ENCODE results near the gene GJB5. TPM values are rescaled to one million over a fixed set of nuclear protein-coding genes. Genes with fewer than 3 reads are reported as not detected.

The GJB5 gene
- total and polyA plus RNA-seq, 10 of the 15 experiments (the other 5 are each of a cell fraction or from before 2014, with no cell fraction given) = not detected

GRCh38 chr1:34795916-34796315, 41.1 kb downstream of the GJB5 start:
- no peak for DNase-seq (ENCODE audit: low read depth, low spot score)
- no TSS peak for BruUV-seq (replicated peaks)
- no peaks in the 10 kb centered on the region for H3K36me3 ChIP-seq (ENCODE audit: control insufficient read depth in 2 of 2, insufficient read depth in 2 of 2, low read length in 1 of 2)
- ChIA-PET CTCF (no interaction called here), SMC1A (ENCODE audit: uncharacterized antibody, unreplicated experiment) (no interaction called here), RAD21 (ENCODE audit: unreplicated experiment) (no interaction called here), POLR2A (no interaction called here)
- intact Hi-C loops (cut with micrococcal nuclease; ENCODE audit: unreplicated experiment) = no loop called here
- H3K27ac ChIP-seq (ENCODE audit: control insufficient read depth, insufficient read depth) = no peak overlapping the region
- H3K4me1 ChIP-seq (ENCODE audit: control insufficient read depth, insufficient read depth, low read length) = peaks cover 25% of the 10 kb centered on the region
- no peaks in the 10 kb centered on the region for H3K79me2 ChIP-seq (ENCODE audit: control insufficient read depth, insufficient read depth, low read length)
- no peak for FAIRE-seq
- no peak overlapping the region for H3K4me2 ChIP-seq (ENCODE audit: control insufficient read depth, insufficient read depth)
- no peak overlapping the region for H3K9ac ChIP-seq (ENCODE audit: control insufficient read depth, insufficient read depth, low read length)
- H2AFZ ChIP-seq (ENCODE audit: control insufficient read depth, low read depth, low read length) = no peak overlapping the region
- no peaks in the 10 kb centered on the region; the same call in 2 of the 3 replicates for H3K9me3 ChIP-seq (replicated peaks; ENCODE audit: control insufficient read depth, insufficient read depth, low read length)
- no peak for ATAC-seq
- TF ChIP-seq YBX1 (IDR thresholded peaks at IDR 0.05) (no peak), ZNF217 (IDR thresholded peaks at IDR 0.05) (no peak), PAX8 (IDR thresholded peaks at IDR 0.05) (no peak)
- in situ Hi-C loops (cut with MboI) = no loop called here
- H4K20me1 ChIP-seq (ENCODE audit: control insufficient read depth, insufficient read depth) = no peaks in the 10 kb centered on the region
- 94% methylated on average over 6 of the region's 6 CpGs for WGBS (ENCODE audit: insufficient coverage, insufficient replicate concordance, low lambda C conversion rate, missing lambda C conversion rate)
- no peak overlapping the region for H3K4me3 ChIP-seq
- no peaks in the 10 kb centered on the region for H3K27me3 ChIP-seq (replicated peaks in 1 of 2; ENCODE audit: control insufficient read depth in 2 of 2, insufficient read depth in 2 of 2, low read length in 1 of 2)

GRCh38 chr1:34796990-34797389, 42.1 kb downstream of the GJB5 start:
- H3K4me3 ChIP-seq = no peak overlapping the region
- ChIA-PET SMC1A (ENCODE audit: uncharacterized antibody, unreplicated experiment) (interaction anchor here (1.2 to 1.4 kb wide), 3 partner anchors 10 to 60 kb away, joined by 3 to 5 read pairs (median 5); no protein-coding TSS in a partner anchor), RAD21 (ENCODE audit: unreplicated experiment) (interaction anchor here (1.1 kb wide), 1 partner anchor 11 kb away, joined by 3 read pairs; no protein-coding TSS in a partner anchor), CTCF (interaction anchor here (0.5 to 0.8 kb wide), 2 partner anchors 63 to 504 kb away, joined by 3 read pairs; partner anchors contain the start of gene SMIM12), POLR2A (no interaction called here)
- H3K9me3 ChIP-seq (replicated peaks; ENCODE audit: control insufficient read depth, insufficient read depth, low read length) = no peaks in the 10 kb centered on the region
- H3K27me3 ChIP-seq (replicated peaks in 1 of 2; ENCODE audit: control insufficient read depth in 2 of 2, insufficient read depth in 2 of 2, low read length in 1 of 2) = no peaks in the 10 kb centered on the region
- no peak overlapping the region for H3K27ac ChIP-seq (ENCODE audit: control insufficient read depth, insufficient read depth)
- BruUV-seq (replicated peaks) = no TSS peak
- 0 out of 2 replicates have a peak overlapping the region, but pooled peaks have one; percentile 30 for H3K4me2 ChIP-seq (ENCODE audit: control insufficient read depth, insufficient read depth)
- H2AFZ ChIP-seq (ENCODE audit: control insufficient read depth, low read depth, low read length) = no peak overlapping the region
- peak; percentile 73 for ATAC-seq
- H4K20me1 ChIP-seq (ENCODE audit: control insufficient read depth, insufficient read depth) = no peaks in the 10 kb centered on the region
- 19% methylated on average over 6 of the region's 6 CpGs for WGBS (ENCODE audit: insufficient coverage, insufficient replicate concordance, low lambda C conversion rate, missing lambda C conversion rate)
- no peaks in the 10 kb centered on the region for H3K79me2 ChIP-seq (ENCODE audit: control insufficient read depth, insufficient read depth, low read length)
- no peak overlapping the region for H3K9ac ChIP-seq (ENCODE audit: control insufficient read depth, insufficient read depth, low read length)
- FAIRE-seq = peak; percentile 23
- peaks cover 27% of the 10 kb centered on the region for H3K4me1 ChIP-seq (ENCODE audit: control insufficient read depth, insufficient read depth, low read length)
- in situ Hi-C loops (cut with MboI) (no loop called here), intact Hi-C loops (cut with micrococcal nuclease; ENCODE audit: unreplicated experiment) (no loop called here)
- DNase-seq (ENCODE audit: low read depth, low spot score) = peak; percentile 27
- H3K36me3 ChIP-seq (ENCODE audit: control insufficient read depth in 2 of 2, insufficient read depth in 2 of 2, low read length in 1 of 2) = no peaks in the 10 kb centered on the region
- TF ChIP-seq RCOR1 (conservative IDR thresholded peaks at IDR 0.05; ENCODE audit: low read depth, low read length) (no peak), NFYB (IDR thresholded peaks at IDR 0.05; ENCODE audit: insufficient read depth, low read depth, low read length) (no peak), FOXK2 (IDR thresholded peaks at IDR 0.05) (no peak), CBFB (IDR thresholded peaks at IDR 0.05; ENCODE audit: low read depth) (no peak), ZSCAN29 (IDR thresholded peaks at IDR 0.05) (no peak), SREBF1 (IDR thresholded peaks at IDR 0.05; ENCODE audit: low read length) (no peak), CBX5 (IDR thresholded peaks at IDR 0.05; ENCODE audit: low read depth) (no peak), SREBF2 (IDR thresholded peaks at IDR 0.05; ENCODE audit: low read length) (no peak), BHLHE40 (IDR thresholded peaks at IDR 0.05; ENCODE audit: borderline replicate concordance in 1 of 2, low read depth in 2 of 2, low read length in 1 of 2) (peak; percentile 60 to 72), SIX5 (IDR thresholded peaks at IDR 0.05; ENCODE audit: low read depth, low read length, severe bottlenecking) (no peak), KAT2A (conservative IDR thresholded peaks at IDR 0.05; ENCODE audit: control insufficient read depth, low read depth, low read length) (no peak), TCF7 (IDR thresholded peaks at IDR 0.05; ENCODE audit: borderline replicate concordance) (no peak), TBL1XR1 (IDR thresholded peaks at IDR 0.05; ENCODE audit: low read depth, low read length) (no peak), NRF1 (conservative IDR thresholded peaks at IDR 0.05; ENCODE audit: low read depth, low read length) (no peak), PKNOX1 (IDR thresholded peaks at IDR 0.05) (peak; percentile 20; the same call in 1 of the 2 replicates), RUNX3 (IDR thresholded peaks at IDR 0.05; ENCODE audit: low read length) (peak; percentile 77)

All from GM12878 (cell line).